Smooth muscle cell (in vitro differentiated cells): ENCODE measurements around the gene TP63. TPM values are rescaled to one million over a fixed set of nuclear protein-coding genes. Genes with fewer than 3 reads are reported as not detected.

ENCODE experiments used
- DNase-seq: peaks from one replicate; lab custom pipeline; 2025; ENCODE audit not compliant: unreplicated experiment; lab: John Stamatoyannopoulos, UW
- H2AFZ ChIP-seq: fragments of 200-600 bp; sonication (generic); 2 replicates; pipeline ENCODE4 v1.6.0; 2016; ENCODE audit warnings: antibody characterized with exemption, low read depth, mild to moderate bottlenecking
- H3F3A ChIP-seq: fragments of 200-600 bp; sonication (generic); 2 replicates; pipeline ENCODE4 v1.6.0; 2017; ENCODE audit warnings: antibody characterized with exemption, low read depth
- H3K27ac ChIP-seq: fragments of 200-600 bp; sonication (generic); 2 replicates; pipeline ENCODE4 v1.5.1; 2016; ENCODE audit warnings: low read depth, mild to moderate bottlenecking
- H3K27me3 ChIP-seq: fragments of 200-600 bp; sonication (generic); 2 replicates; pipeline ENCODE4 v1.6.1; 2016; ENCODE audit warnings: low read depth, mild to moderate bottlenecking
- H3K36me3 ChIP-seq: fragments of 200-600 bp; sonication (generic); 2 replicates; pipeline ENCODE4 v1.5.1; 2016; ENCODE audit warnings: low read depth
- H3K4me1 ChIP-seq: fragments of 200-600 bp; sonication (generic); 2 replicates; pipeline ENCODE4 v1.5.1; 2016; ENCODE audit warnings: low read depth
- H3K4me2 ChIP-seq: fragments of 200-600 bp; sonication (generic); 2 replicates; pipeline ENCODE4 v1.6.0; 2016; ENCODE audit warnings: mild to moderate bottlenecking
- H3K4me3 ChIP-seq: fragments of 200-600 bp; sonication (generic); 2 replicates; pipeline ENCODE4 v1.5.1; 2016; ENCODE audit warnings: mild to moderate bottlenecking
- H3K79me2 ChIP-seq: fragments of 200-600 bp; sonication (generic); 2 replicates; pipeline ENCODE4 v1.6.0; 2016; ENCODE audit warnings: low read depth, mild to moderate bottlenecking
- H3K9ac ChIP-seq: fragments of 200-600 bp; sonication (generic); 2 replicates; pipeline ENCODE4 v1.6.0; 2016; ENCODE audit warnings: low read depth
- H3K9me3 ChIP-seq: fragments of 200-600 bp; sonication (generic); replicated peaks from 2 replicates; pipeline ENCODE4 v1.5.1; 2016; ENCODE audit warnings: low read depth
- H4K20me1 ChIP-seq: fragments of 200-600 bp; sonication (generic); 2 replicates; pipeline ENCODE4 v1.6.0; 2016; ENCODE audit warnings: low read depth
- WGBS: methylation state at CpG from one replicate; pipeline ENCODE4 v1.1.7; 2016; ENCODE audit warnings: low lambda C conversion rate; 5-methylcytosine and 5-hydroxymethylcytosine counted together
- polyA plus RNA-seq: library from polyadenylated mRNA; unstranded; fragments of >200 nt; fragmentation: Nextera tagmentation; extraction: Ambion mirVana; gene quantifications from 2 replicates; pipeline ENCODE4 v1.2.1, GENCODE V29; 2016
- total RNA-seq: library from RNA; depleted of rRNA; stranded (reverse); fragments of >200 nt; gene quantifications from 2 replicates; pipeline ENCODE4 v1.2.3, GENCODE V29; 2014
- TF ChIP-seq, protein P1 (sequence below): fragments of 200-600 bp; sonication (generic); IDR thresholded peaks from 2 replicates; pipeline ENCODE4 v1.5.1; 2017; ENCODE audit warnings: borderline replicate concordance, mild to moderate bottlenecking, antibody characterized with exemption; ENCODE audit not compliant: insufficient read depth, poor library complexity, severe bottlenecking

Gene TP63
- total and polyA plus RNA-seq, 2 experiments from 2014 or later = 1.9 to 27.1 TPM

DNA sequence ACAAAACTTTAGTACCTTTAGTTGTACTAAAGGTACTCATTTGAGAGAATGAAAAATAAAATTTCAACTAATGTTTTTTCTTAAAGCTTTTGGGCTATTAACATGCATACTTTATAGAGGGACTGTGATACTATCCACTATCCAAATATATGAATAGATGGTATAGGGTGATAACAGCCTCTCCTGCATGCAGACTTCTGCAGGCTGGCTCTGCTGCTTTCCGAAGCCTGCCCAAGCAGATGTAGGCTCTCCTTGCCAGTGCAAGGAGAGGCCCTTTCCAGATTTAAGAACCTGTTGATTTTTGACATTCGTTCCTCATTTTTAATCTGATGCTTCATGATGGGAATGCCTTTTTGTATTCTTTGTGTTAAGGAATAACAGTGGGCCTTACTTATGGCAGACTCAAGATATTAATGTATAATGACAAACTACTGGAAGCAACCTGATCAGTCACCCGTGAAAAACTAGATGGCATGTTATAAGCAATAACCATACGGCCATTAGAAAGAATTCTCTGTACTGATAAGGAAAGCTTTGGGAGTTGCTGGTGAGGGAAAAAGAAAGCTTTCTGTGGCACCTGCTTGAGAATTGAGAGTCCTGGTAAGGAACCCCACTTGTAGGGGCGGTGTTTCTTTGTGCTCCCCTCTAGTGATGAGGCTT is 181.7 kb downstream of the TP63 start:
- DNase-seq = no peak
- peaks cover 2% of the 10 kb centered on the region for H3K79me2 ChIP-seq
- no peak overlapping the region for H3K9ac ChIP-seq
- H3F3A ChIP-seq = no peaks in the 10 kb centered on the region
- H4K20me1 ChIP-seq = no peaks in the 10 kb centered on the region
- 87% methylated on average over 5 of the region's 5 CpGs for WGBS
- H3K4me2 ChIP-seq = no peak overlapping the region
- no peaks in the 10 kb centered on the region for H3K36me3 ChIP-seq
- no peak overlapping the region for H3K4me3 ChIP-seq
- no peak overlapping the region for H3K27ac ChIP-seq
- TF ChIP-seq, protein P1, sequence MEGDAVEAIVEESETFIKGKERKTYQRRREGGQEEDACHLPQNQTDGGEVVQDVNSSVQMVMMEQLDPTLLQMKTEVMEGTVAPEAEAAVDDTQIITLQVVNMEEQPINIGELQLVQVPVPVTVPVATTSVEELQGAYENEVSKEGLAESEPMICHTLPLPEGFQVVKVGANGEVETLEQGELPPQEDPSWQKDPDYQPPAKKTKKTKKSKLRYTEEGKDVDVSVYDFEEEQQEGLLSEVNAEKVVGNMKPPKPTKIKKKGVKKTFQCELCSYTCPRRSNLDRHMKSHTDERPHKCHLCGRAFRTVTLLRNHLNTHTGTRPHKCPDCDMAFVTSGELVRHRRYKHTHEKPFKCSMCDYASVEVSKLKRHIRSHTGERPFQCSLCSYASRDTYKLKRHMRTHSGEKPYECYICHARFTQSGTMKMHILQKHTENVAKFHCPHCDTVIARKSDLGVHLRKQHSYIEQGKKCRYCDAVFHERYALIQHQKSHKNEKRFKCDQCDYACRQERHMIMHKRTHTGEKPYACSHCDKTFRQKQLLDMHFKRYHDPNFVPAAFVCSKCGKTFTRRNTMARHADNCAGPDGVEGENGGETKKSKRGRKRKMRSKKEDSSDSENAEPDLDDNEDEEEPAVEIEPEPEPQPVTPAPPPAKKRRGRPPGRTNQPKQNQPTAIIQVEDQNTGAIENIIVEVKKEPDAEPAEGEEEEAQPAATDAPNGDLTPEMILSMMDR = no peak
- no peak overlapping the region for H2AFZ ChIP-seq
- no peaks in the 10 kb centered on the region for H3K27me3 ChIP-seq
- H3K9me3 ChIP-seq = no peaks in the 10 kb centered on the region
- H3K4me1 ChIP-seq = no peaks in the 10 kb centered on the region

DNA sequence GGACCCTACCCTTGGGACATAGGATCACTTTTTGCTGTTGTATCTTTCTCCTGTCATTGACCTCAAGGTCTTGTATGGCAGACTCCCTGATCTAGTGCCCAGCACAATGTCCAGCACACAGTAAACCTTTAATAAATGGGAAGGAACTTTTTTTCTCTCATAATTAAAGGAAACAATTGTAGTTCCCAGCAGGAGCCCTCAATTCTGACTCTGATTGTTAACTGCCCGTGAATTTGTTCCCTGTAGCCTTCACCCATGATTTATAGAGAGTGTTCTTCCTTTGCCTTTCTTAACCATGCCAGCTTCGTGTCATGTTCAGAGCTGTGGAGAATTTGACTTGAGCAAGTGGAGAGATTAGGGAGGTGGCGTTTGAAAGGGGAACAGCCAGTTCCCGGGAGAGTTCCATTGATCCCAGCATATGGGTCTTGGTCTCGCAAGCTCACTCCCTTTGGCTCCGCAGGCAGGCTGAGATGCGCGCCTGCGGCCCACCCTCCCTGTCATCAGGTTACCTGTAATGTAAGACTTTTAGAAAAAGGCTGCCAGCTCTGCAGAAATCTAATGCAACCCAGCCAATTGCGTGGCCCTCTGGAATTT is 182.6 kb downstream of the TP63 start:
- TF ChIP-seq, protein P1 = no peak
- Histone ChIP-seq H3F3A (no peaks in the 10 kb centered on the region), H3K4me2 (no peak overlapping the region), H3K27ac (no peak overlapping the region), H3K36me3 (no peaks in the 10 kb centered on the region), H2AFZ (no peak overlapping the region), H3K4me1 (no peaks in the 10 kb centered on the region), H3K4me3 (no peak overlapping the region), H3K9me3 (no peaks in the 10 kb centered on the region), H3K79me2 (peaks cover 2% of the 10 kb centered on the region), H3K27me3 (no peaks in the 10 kb centered on the region), H3K9ac (no peak overlapping the region), H4K20me1 (no peaks in the 10 kb centered on the region)
- no peak for DNase-seq
- 88% methylated on average over 10 of the region's 10 CpGs for WGBS

DNA sequence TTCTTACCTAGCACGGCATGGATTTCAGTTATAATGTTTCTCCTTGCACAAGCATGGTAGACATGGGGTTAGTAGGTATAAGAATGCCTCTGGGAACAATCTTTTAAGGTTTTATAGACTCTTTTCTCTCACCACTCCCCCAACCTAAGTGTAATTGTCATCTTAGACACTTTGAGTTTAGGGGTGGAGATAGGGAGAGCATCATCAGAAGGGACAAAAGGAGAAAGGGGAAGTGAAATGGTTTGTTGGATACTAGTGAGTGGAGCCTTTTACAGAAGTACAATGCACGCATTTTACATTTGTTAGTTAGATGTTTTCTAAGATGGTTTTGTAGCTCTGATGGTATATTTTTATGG is 189.2 kb downstream of the TP63 start:
- no peak for DNase-seq
- Histone ChIP-seq H3K79me2 (no peaks in the 10 kb centered on the region), H4K20me1 (no peaks in the 10 kb centered on the region), H3F3A (no peaks in the 10 kb centered on the region), H3K27me3 (no peaks in the 10 kb centered on the region), H3K36me3 (no peaks in the 10 kb centered on the region), H2AFZ (peak overlapping the region; percentile 52), H3K9ac (no peak overlapping the region), H3K9me3 (no peaks in the 10 kb centered on the region), H3K4me2 (peak overlapping the region; percentile 12), H3K4me3 (no peak overlapping the region), H3K4me1 (peaks cover 25% of the 10 kb centered on the region), H3K27ac (peak overlapping the region; percentile 96)
- TF ChIP-seq, protein P1 = no peak
- WGBS = 82% methylated on average over 2 of the region's 2 CpGs

DNA sequence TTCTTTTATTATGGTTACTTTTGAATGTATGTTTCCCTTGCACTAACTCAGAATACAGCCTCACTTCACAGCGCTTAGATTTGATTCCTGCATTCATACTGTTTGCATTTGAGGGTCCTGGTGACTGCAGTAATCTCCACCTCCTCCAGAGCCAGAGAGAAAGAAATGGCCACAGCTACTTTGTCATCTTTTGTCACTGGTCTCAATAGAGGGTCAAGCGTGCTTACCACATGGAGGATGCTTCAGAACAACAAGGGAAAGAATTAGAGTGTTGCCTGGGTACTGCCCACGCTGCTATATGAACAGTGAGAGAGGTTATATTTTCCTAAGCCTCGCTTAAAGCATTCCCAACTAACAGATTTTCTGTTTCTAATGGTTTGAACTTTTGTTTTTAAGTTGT is 190.1 kb downstream of the TP63 start:
- Histone ChIP-seq H3K4me2 (no peak overlapping the region), H3K9ac (no peak overlapping the region), H2AFZ (no peak overlapping the region), H3K4me1 (peaks cover 33% of the 10 kb centered on the region), H3K27me3 (no peaks in the 10 kb centered on the region), H3K36me3 (no peaks in the 10 kb centered on the region), H3F3A (no peaks in the 10 kb centered on the region), H3K79me2 (no peaks in the 10 kb centered on the region), H3K27ac (peak overlapping the region; percentile 96), H4K20me1 (no peaks in the 10 kb centered on the region), H3K9me3 (no peaks in the 10 kb centered on the region), H3K4me3 (no peak overlapping the region)
- TF ChIP-seq, protein P1 = no peak
- no peak for DNase-seq
- 59% methylated on average over 4 of the region's 4 CpGs for WGBS
